ENCODE measurements around the gene GHRHR.
A peak's percentile ranks its signal among the peaks of the same experiment; 100 is the strongest.

Gene GHRHR

DNA sequence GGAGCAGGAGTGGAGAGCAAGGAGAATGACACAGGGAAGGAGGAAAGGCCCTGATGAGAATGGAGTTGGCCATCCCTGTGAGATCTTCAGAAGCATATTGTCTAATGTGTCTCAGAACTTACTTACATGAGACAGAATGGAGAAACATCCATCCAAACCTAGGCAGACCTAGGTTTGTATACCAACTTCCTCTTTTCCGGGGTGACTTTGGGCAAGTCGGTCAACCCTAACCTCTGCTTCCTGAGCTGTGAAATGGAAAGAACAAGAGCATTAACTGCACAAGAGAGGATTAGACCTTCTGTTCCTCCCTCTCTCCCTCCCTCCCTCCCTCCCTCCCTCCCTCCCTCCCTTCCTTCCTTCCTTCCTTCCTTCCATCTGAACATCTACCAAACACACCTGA lies 4.5 kb downstream of the GHRHR start:
- DNase-seq (ENCODE audit: low read depth, low spot score), result no peak

DNA sequence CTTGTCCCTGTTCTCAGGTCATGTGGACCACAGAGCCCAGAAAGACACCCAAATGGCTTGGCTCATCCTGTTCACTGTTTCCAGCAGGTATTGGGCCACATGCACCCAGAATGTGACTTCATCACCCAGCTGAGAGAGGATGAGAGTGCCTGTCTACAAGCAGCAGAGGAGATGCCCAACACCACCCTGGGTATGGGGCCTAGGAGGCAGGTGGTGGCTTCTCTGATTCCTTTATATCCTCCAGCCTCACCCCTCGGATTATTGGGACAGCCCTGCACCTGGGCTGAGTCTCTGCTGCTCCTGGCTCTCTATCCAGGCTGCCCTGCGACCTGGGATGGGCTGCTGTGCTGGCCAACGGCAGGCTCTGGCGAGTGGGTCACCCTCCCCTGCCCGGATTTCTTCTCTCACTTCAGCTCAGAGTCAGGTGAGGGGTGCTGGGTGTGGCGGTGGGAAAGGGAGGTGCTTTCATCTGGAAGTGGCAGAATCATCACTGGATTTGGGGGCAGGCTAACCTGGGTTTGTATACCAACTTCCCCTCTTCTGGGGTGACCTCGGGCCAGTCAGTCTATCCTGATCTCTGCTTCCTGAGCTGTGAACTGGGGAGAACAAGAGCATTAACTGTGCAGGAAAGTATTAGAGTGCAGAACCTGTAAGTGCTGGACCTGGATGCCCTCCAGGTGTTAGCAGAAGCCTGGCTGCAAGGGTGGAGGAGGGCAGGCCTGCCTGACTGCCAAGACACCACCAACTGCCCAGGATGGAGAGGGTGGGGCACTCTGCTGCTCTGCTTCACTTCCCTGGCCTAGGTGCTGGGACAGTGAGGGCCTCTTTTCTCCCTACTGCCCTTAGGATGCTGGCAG lies 5.2 kb downstream of the GHRHR start:
- DNase-seq (ENCODE audit: low read depth, low spot score), result no peak

DNA sequence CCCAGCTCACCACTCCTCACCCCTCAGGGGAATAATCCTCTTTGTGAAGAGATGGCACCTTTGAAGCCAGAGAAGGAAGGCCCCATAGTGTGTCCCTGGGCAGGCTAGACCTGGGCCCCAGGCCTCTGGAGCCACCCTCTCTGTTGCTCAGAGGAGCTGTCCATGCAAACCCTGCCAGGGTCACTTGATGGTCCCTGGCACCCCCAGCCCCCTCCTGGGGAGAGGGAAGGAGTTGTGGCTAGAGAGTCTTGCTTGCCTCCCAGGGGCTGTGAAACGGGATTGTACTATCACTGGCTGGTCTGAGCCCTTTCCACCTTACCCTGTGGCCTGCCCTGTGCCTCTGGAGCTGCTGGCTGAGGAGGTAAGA lies 5.8 kb downstream of the GHRHR start:
- DNase-seq (ENCODE audit: low read depth, low spot score), result no peak

DNA sequence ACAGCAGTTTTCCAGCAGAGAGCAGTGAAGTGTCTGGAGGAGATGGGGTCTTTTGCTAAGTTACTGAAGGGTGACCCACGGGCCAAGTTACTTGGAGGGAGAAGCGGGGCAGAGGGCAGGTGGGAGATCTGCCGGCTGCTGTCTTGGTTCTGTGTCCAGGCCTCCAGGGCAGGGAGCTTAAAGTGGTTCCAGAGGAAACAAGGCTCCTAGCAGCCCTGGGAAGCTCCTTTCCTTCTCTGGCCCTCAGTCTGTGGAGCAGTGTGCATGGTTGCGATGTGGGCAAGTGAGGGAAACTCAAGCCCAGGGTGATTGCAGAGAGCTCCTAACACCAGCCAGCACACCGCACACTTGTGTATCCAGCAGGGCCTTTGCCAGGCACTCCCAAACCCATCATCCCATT lies 6.3 kb downstream of the GHRHR start:
- DNase-seq (ENCODE audit: low read depth, low spot score), result no peak

DNA sequence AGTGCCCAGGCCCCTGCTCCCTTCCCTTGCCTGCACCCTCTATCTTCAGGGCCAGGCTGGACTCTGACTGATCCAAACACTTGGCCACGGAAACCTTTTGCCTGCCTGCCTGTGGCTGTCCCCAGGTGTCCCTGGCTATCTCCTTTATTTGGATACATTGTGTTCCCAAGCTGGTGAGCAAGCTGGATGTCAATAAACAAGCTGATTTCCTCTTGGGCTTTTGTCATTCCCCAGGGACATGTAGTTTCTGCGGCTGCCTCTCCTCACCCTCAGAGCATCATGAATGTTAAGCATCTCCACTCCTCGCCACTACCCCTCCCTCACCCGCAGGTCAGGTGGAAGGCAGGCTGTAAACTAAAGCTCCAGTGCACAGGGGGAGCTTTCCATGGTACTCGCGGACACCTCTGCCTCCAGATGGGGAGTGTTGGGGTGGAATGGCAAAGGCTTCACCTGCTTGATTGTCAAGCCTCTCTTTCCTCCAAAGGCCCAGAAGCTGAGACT lies 6.9 kb downstream of the GHRHR start:
- DNase-seq (ENCODE audit: low read depth, low spot score), result no peak

DNA sequence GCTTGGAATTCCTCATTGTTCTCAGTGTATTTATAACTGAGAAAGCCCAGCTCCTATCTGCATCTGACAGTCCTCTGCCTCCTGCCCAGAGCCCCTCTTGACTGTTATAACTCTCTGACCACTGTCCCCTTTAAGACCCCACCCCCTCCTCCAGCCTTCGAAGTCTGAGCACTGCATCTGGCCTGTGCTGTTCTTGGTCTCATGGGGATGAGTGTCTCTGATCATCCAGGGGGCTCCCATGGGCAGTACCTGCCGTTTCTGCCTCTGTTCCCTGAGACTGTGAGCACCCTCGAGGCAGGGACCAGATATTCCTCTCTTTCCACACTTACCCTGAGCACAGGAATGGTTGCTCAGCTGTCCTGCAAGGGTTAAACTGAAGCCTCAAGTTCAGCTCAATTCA lies 7.7 kb downstream of the GHRHR start:
- DNase-seq (ENCODE audit: low read depth, low spot score), result no peak

DNA sequence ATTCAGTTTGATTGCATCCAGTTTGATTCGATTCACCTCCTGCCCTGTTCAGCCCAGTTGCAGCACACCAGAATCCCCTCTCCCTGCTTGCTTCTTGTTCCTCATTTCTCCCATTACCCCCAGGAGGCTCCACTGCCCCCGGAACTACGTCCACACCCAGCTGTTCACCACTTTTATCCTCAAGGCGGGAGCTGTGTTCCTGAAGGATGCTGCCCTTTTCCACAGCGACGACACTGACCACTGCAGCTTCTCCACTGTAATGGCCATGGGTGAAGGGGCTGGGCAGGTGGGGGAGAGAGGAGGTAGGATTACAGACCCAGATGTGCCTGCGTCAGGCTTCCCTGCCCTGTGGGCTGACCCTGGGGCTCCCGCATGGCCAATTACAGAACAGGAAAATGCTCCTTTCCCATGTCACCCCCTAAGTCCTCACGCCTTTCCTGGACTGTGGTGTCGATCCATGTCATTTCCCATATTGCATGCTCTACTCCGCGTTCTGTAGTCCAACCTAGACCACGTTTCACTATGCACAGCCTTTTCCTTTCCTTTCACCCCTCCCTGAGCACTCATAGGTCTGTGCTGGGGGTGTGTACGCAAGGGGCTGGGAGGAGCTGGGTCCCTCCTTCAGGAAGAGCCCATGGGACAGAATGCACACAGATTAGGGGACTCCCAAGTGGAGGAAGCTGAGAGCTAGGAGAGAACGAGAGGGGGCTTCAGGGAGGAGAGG lies 8.2 kb downstream of the GHRHR start:
- DNase-seq (ENCODE audit: low read depth, low spot score), result no peak

DNA sequence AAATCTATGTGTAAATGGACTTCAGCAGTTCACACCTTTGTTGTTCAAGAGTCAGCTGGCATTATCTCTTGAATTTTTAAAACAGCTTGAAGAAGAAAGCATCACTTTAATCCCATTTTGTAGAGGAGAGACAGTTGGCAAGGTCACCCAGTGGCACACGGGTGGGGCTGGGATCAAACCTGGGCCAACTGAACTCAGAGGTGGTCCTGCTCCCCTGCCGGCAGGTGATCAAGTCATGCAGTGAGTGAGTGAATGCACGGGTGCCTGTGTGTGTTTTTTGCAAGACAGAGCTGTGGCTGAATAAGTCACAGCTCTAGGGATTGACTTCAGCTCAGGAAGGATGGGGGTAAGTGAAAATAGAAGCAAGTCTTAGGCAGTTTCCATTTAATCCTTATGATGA lies 9.5 kb downstream of the GHRHR start:
- no peak for DNase-seq (ENCODE audit: low read depth, low spot score)

DNA sequence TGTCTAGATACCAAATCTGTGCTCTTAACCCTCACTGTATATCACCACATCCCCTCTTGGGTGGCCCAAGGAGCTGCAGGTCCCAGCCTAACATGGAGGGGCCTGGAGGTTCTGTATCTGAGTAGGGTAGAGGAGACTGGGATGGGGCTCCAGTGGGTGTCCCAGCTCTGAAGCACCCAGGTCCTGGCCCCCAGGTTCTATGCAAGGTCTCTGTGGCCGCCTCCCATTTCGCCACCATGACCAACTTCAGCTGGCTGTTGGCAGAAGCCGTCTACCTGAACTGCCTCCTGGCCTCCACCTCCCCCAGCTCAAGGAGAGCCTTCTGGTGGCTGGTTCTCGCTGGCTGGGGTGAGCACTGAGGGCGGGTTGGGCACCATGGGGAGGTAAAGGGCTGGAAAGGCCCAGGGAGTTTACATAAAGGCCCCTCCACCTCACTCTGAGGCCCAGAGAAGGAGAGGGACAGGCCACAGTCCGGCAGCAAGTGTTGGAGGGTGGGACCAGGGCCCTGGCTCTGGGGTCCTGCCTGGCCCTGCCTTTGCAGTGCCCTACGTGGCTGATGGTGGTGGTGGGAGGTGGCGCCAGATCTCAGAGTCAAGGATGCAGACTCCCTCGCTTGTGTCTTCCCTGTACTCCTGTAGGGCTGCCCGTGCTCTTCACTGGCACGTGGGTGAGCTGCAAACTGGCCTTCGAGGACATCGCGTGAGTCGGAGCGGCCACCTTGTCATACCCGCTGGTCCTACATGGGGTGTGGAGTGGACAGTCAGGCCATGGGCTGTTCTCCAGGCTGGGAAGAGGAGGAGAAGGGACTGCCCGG lies 10.2 kb downstream of the GHRHR start:
- DNase-seq (ENCODE audit: low read depth, low spot score), result no peak

DNA sequence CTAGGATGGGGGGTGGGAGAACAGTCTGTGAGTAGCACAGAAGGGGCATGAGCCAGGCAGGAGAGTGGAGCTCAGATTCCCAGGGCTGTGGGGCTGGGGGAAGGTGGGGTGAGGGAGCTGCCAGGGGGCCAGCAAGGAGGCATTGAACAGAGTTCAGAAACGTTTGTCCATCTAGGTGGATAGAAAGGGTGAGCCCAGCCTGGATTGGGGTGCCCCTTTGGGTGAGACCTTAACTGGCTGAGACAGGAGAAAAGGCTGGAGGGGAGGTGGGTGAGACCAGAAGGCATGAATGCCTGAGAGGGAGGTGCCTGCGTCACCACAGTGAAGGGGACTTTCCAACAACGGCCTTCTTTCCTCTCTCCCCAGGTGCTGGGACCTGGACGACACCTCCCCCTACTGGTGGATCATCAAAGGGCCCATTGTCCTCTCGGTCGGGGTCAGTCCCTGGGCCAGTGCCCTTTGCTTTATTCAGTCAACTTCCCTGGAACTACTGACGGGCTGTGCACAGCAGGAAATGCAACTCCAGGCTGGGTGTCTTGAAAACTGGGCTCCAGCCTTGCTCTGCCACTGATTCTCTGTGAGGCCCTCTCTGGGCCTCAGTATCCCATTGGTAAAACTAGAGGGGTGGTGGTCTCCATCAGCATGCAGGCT lies 11.0 kb downstream of the GHRHR start:
- no peak for DNase-seq (ENCODE audit: low read depth, low spot score)

DNA sequence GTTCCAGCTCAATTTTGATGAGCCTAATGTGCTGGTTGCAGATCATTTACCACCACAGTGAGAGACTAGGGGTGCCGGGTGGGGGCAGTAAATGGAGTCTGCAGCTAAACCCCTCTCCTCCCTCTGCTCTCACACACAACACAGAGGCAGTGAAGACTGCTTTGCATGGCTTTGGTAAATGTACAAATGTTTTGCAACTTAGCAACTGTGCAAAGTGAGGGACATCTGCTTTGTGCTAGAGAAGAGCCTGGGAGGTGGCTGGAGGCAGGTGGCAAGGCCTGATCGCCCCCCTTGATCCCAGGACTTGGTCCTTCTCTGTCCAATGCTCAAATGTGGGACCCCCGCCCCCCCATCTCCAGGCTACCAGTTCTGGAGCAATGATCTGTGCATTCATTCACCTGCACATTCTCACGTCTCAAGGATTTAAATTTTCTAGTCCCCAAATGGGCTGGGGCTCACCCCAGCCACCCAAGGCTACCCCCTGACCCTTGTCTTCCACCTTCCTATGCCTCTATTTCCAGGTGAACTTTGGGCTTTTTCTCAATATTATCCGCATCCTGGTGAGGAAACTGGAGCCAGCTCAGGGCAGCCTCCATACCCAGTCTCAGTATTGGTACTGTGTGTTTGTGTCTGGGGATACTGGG lies 11.6 kb downstream of the GHRHR start:
- DNase-seq (ENCODE audit: low read depth, low spot score), result no peak

DNA sequence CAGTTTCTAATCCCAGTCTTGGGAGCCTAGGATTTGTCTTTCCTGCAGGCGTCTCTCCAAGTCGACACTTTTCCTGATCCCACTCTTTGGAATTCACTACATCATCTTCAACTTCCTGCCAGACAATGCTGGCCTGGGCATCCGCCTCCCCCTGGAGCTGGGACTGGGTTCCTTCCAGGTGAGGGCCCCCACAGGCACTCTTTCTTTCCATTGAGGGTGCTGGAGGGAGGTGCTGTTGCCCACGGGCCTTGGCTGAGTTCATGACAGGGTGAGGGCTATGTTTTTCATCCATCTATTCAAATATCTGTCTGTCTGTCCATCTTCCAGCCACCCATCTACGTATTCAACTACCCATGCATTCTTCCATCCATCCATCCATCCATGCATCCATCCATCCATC lies 12.6 kb downstream of the GHRHR start:
- DNase-seq (ENCODE audit: low read depth, low spot score), result no peak

- no peak for DNase-seq (ENCODE audit: low read depth, low spot score)
Observed at GRCh38 chr7:30977222-30977621, 13.5 kb downstream of the GHRHR start.

- no peak for DNase-seq (ENCODE audit: low read depth, low spot score)
Observed at GRCh38 chr7:30977896-30978564, 14.3 kb downstream of the GHRHR start.

- DNase-seq (ENCODE audit: low read depth, low spot score), result no peak
Observed at GRCh38 chr7:30979027-30979426, 15.3 kb downstream of the GHRHR start.

DNA sequence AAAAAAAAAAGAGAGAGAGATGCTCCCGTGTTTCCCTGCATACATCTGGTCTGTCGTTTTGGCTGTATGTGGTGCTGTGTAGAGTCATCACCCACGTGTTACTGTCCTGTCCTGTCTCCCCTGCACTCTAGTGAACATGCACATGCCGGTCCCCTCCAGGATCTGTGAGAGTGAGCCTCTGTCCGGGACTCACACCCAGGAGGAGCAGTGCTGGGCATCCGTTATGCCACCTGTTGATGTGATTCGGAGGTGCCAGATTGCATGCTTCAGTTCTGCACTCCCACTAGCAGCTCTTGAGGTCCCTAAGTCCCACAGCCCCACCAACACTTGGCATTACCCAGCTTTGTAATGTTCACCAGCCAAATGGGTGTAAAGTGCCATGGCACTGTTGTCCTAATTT lies 16.4 kb downstream of the GHRHR start:
- no peak for DNase-seq (ENCODE audit: low read depth, low spot score)

- DNase-seq (ENCODE audit: low read depth, low spot score), result no peak
Observed at GRCh38 chr7:30980751-30981150, 17.0 kb downstream of the GHRHR start.

- peak; percentile 44 for DNase-seq (ENCODE audit: low read depth, low spot score)
Observed at GRCh38 chr7:30983042-30983913, 19.5 kb downstream of the GHRHR start.

DNA sequence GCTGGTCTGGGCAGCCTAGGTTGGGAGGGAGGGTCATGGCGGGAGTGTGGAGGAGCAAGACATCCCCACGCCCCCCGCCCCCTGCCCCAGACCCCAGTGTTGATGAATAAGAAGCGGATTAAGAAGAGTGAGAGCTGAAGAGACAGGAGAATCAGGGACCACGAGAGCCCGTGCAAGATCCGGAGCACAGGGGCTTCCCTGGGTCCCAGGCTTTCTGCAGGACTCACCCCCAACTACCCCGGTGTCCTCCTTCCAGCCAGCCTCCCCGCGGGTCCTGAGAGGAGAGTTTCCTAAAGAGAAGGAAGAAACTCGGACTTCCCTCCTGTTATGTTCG lies 20.1 kb downstream of the GHRHR start:
- no peak for DNase-seq (ENCODE audit: low read depth, low spot score)
